NCI-H2171 (cell line): Measurements from ENCODE around the gene GATA1.

Experiments used
- DNase-seq: peaks from one replicate; lab custom pipeline; 2025; lab: John Stamatoyannopoulos, UW

GATA1 gene

GRCh38 chrX:48786341-48786800, at the start of gene GATA1:
TSS of gene GATA1 (plus strand) at chrX:48786590. CDS start at chrX:48791110, 4,520 bp downstream.
- no peak for DNase-seq

DNA sequence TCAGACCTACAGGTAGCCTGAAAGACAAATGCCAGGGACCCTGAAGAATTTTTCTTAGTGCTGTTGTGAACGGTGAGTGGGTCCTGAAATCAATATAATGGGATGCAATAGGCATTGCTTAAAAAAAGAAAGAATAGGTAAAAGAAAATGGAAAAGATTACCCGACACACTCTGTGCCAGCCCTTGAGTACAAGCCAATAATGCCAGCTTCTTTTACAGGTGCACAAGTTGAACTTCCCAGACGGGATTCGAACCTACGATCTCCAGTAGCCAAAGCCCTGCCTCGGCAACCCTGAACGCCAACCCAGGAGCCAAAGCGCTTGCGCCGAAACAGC, 49.5 kb upstream of the GATA1 start:
- DNase-seq = no peak

GRCh38 chrX:48737213-48737938, 49.0 kb upstream of the GATA1 start:
- DNase-seq = peak; percentile 89

DNA sequence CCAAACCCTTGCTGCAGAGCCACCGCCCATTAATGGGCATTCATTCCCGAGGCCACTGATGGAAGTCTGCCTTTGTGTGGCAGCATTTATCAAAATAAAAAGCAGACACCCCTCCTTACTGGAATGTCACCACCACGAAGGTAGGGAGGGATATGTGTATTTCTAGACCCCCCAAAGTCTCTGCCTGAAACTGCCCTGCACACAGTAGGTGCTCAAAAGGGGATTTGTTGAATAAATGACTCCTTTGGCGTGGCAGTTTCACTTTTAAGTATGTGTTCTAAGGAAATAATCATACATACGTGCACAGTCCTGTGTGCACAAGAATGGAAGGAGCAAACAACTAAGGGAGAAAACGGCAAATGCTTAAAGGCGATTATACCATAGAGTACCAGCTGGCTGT, 48.5 kb upstream of the GATA1 start:
- no peak for DNase-seq

DNA sequence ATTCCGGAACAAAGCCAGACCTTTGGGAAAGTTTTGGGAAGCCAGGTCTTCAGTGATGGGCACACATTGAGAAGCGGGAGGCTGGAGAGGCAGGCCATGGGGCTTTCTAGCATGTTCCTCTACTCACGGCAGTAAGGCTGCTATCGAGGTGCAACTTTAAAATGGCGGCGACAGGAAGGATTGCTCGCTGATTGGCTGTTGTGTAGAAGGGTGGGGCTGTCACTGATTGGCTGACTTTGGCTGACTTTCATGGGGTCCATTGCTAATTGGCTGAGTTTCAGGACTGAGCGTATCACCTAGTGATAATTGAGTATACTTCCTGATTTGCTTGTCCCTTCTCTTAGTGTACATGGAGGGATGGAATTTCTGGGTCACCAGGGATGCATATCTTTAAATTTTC, 44.6 kb upstream of the GATA1 start:
- DNase-seq = no peak

GRCh38 chrX:48745222-48745621, 41.2 kb upstream of the GATA1 start:
- no peak for DNase-seq

DNA sequence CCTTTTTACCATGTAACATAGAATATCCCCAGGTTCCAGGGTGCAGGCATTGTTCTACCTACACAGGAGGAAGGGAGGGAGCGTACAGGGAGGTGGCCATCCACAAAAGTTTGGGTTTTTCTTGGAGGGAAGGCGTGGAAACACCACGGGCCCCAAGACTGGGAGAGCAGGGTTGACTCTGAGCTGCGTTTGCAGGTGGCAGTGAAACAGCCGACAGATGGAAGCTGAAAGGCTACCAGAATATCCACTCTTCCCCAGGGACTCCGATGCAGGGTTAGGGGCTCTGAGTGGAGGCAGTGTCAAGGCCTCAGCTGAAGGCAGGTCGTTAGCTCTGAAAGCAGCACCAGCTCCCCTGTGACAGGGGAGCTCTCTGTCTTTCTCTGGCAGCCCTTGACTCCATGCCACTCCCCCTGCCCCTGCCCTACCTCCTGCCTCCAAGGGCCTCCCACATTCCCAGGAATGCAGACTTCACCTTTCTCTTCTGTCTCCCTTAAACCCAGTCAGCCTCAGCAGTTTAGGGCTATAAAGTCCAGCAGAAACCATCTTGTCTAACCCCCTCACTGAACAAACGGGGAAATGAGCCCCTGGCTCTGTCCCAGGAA, 38.9 kb upstream of the GATA1 start:
- DNase-seq = peak; percentile 64

DNA sequence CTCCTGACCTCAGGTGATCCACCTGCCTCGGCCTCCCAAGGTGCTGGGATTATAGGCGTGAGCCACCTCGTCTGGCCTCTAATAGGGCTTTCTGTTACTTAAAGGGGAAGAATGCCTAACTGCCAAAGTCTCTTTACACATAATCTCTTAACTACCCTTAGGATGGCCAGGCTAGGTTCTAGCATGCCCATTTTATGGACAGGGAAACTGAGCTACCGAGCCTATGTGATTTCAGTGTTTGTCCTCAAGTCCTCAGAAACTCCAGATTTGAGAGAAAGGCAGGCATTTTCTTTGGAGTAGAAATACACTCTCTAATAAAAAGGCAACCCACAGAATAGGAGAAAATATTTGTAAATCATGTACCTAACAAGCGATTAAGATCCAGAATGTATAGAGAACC, 37.2 kb upstream of the GATA1 start:
- DNase-seq = no peak

- DNase-seq = no peak
Measured at GRCh38 chrX:48751343-48751742, 35.0 kb upstream of the GATA1 start.

DNA sequence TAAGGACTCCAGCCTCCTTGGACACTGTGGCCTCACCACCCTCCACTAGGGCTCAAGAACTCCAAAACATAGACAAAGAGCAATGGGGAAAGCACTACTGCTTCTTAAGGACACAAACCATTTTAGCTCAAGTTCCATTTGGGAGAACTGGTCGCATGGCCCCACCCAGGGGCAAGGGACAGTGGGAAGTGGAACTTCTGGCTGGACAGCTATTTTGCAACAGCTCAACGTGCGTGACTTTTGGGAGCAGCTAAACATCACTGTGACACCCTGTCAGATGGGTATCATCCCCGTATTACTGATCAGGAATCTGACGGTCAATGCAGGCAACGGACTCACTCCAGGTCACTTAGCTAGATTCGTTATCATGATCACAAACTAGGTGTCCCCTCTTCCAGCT, 33.9 kb upstream of the GATA1 start:
- no peak for DNase-seq

DNA sequence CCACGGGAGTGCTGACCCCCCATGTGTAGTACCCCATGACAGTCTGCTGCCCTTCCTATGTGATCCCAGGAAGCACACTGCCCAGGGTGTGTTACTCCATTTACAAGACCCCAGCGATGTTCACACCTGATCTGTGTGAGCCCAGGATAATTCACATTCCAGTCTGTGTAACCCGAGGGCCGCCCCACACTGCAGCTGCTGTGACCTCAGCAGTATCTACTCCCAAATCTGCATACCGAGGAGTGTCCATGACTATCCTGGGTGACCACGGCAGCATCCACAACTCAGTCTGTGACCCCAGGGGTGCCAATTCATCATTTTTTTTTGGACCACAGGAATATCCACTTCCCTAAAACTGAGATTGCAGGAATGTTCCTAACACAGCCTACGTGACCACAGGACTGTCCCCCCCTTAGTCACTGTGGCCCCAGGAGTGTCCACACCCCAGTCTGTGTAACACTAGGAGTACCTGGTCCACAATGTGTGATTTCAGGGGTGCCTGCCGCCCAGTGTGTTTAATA, 32.6 kb upstream of the GATA1 start:
- DNase-seq = no peak

DNA sequence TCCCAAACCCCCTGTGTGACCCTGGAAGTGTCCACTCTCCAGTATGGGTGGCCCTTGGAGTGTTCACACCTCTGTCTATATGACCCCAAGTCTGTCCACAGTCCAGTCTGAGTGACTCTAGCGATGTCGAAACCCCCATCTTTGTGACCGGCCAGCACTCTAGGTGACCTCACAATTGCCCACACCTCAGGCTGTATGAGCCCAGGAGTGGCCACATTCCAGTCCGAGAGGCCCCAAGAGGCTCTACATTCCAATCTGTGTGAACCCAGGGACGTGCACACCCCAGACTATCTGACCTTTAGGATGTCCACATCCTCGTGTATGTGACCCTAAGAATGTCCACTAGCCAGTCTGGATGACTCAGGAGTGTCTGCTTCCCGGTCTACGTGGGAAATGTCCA, 32.2 kb upstream of the GATA1 start:
- no peak for DNase-seq

DNA sequence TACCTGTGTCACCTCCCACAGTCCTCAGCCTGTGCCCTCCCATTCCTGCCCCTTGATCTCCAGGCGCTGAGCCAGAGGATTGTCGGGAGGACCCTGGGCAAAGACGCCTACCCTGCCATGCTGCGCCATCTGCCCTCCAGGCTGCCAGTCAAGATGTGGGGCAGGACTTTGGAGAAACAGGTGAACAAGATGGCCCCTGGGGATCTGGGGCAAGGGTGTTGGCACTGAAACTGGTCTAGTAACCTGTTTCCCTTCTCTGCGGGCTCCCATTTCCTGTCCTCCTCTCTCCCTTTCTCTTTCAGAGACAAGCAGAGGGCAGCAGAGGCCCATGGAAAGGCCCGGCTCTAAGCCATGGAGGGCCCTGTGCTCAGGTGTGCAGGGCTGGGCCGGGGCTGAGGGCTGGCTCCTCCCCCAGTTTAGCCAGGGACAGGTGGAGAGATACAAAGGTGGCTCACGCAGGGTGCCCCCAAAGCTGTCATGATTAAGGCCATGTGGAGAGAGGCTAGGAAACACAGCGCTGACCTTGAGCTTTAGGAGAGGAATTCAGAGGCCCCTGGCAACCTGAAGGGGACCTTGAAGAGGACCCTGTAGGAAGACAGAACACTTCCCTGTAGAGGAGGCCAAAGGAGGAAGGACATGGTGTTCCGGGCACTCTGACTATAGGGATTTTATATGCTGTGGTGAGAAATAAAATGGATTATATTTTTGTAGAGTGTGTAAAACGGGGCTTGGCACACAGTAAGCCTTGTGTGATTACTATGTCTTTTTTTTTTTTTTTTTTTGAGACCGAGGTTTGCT, 24.5 kb upstream of the GATA1 start, which contains the start of gene GLOD5:
Gene GLOD5 (plus strand): TSS at position 74 of the 798 bp plus-strand sequence. CDS start 44 bp downstream, at position 118.
- peak; percentile 55 for DNase-seq

- no peak for DNase-seq
Measured at GRCh38 chrX:48769230-48769629, 17.2 kb upstream of the GATA1 start.

DNA sequence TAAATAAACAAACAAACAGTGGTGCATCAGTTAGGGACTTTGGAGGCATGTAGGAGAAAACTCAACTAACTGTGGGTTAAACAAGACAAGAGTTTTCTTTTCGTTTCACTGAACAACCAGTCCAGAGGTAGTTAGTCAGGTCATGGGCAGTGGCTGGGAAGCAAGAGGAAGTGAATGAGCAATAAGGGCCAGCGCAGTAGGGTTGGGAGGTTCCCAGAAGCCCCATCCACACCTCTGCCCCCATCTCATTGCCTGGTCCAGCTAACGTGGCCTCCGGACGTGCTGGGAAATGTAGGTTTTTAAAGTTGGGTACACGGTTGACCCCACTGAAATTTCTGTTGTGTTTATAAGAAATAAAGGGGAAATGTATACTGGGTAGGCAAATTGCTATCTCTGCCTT, 16.1 kb upstream of the GATA1 start:
- DNase-seq = no peak

GRCh38 chrX:48772602-48773001, 13.8 kb upstream of the GATA1 start:
- DNase-seq = no peak

DNA sequence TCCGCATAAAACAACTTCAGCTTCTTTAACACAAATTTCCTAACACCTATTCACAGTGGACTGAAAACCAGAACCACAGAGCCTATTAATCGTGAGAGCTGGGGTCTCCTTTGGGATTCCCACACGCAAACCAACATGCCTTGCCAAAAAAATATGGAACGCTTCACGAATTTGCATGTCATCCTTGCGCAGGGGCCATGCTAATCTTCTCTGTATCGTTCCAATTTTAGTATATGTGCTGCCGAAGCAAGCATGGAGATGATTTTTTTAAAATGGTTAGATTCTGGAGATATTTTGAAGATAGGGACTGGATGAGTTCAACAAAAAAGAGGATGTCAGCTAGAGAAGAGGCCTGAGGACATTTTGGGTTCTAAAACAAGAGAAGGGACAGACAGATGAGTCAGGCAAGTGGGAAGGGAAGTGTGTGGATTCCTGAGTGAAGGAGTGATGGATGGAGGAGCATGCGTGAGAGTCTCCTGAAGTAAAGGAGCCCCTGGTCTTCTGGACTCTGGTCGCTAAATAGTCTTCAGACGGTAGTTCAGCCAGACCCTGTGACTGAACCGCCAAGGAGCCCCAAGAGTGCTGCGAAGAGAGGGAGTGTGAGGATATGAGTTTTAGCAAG, 9.5 kb upstream of the GATA1 start:
- no peak for DNase-seq

DNA sequence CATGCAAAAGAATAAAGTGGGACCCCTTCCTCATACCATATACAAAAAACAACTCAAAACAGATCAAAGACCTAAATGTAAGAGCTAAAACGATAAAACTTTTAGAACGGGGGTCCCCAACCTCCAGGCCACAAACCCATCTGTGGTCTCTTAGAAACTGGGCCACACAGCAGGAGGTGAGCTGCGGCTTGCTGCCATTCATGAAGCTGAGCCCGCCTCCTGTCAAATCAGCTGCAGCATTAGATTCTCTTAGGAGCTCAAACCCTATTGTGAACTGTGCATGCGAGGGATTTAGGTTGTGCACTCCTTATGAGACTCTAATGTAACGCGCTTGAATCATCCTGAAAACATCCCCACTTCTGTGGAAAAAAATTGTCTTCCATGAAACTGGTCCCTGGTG, 7.0 kb upstream of the GATA1 start:
- DNase-seq = no peak

DNA sequence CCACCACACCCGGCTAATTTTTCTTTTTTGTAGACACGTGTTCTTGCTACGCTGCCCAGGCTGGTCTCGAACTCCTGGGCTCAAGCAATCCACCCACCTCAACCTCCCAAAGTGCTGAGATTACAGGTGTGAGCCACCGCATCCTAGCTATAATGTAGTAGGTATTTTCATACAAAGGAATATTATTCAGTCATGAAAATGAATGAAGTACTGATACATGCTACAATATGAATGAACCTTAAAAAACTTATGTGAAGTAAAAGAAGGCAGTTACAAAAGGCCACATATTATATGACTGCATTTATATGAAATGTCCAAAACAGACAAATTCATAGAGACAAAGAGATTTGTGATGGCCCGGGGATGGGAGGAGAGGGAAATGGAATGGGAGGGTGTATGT, 4.7 kb upstream of the GATA1 start:
- no peak for DNase-seq

DNA sequence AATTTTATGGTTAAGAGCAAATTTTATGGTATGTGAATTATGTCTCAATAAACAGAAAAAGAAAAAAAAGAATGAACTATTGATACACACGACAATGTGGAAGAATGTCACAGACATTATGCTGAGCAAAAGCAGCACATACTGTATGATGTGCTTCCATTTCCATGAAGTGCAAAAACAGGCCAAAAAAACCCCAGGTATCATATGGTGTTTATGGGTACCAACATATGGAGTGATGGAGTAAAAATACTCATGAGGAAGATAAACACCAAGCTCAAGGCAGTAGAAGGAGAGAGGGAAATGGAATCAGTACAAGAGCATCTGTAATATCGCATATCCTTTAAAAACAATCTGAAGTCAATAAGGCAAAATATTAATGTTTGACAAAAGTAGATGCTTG, 4.2 kb upstream of the GATA1 start:
- no peak for DNase-seq

- no peak for DNase-seq
Measured at GRCh38 chrX:48782795-48783194, 3.6 kb upstream of the GATA1 start.

DNA sequence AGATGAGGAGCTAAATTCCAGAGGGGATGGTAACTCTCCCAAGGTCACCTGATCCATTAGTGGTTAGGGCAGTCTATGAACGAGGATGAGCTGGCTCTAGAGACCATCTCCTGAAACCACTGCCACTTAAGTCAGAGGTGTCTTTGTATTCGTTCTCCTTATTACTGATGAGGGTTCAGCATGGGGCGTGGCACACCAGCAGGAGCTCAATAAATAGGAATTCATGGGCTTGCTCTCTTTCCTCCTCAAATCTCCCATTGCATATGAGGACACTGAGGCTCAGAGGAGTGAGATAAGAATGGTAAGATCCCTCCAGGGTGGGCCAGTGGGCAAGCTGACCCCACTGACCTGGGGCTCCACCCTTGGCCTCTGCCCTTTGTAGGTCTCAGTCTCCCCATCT, 1.7 kb upstream of the GATA1 start:
- DNase-seq = no peak

DNA sequence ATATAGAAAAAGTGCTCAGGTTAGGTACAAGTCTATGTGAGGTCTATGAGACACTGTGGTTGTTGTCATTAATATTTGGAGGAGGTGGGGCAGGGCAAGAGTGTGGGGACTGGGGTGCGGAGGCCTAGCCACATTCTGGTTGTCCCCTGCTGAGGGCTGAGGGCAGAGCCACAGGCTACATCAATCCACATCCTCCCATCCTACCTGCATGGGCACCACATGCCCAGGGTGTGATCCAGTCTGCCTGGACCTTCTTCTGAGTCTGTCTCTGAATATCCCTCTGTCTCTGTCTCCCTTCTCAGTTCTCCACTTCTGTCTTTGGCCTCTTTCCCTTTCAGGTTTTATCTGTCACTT, 1.2 kb upstream of the GATA1 start:
- no peak for DNase-seq
